NCI-H1092 (cell line): ENCODE data around the gene DIAPH1.

Source experiments
- DNase-seq: peaks from one replicate; lab custom pipeline; 2025; lab: John Stamatoyannopoulos, UW

DIAPH1 gene

DNA sequence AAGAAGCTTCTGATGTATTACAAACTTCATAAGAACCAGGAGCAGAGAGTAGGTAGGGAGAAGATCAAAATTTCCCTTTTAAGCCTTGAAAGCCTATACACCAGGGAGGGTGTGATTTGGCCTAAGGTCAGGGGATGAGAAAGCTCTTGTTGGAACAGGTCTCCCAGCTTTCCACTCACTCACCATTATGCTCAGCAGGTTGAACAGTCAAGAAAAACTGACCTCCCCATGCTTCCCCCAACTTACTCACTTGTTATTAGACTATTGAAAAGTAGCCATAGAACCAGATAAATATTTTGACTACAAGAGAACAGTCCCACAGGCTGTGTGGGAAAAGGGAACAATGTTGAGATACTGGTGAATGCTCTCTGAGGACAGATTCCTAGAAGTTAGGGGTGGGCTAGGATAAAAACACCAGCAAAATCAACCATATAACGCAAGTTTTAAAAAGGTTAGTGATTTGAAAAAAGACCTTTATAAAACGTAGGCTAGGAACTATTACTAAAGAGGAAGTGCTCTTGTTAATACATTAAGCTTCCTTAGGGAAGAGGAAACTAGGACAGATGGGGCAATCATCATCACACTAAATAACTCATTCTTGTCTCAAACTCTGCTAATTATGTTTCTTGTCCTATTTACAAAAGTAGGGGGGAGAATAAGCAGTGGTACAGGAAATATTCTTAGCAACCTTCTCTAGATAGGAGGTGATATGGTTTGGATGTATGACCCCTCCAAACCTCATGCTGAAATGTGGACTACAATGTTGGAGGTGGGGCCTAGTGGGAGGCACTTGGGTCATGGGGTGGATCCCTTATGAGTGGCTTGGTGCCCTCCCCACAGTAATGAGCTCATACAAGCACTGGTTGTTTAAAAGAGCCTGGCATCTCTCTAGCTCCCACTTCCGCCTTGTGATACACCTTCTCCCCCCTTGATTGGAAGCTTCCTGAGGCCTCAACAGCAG, 98.9 kb downstream of the DIAPH1 start:
- DNase-seq = no peak

DNA sequence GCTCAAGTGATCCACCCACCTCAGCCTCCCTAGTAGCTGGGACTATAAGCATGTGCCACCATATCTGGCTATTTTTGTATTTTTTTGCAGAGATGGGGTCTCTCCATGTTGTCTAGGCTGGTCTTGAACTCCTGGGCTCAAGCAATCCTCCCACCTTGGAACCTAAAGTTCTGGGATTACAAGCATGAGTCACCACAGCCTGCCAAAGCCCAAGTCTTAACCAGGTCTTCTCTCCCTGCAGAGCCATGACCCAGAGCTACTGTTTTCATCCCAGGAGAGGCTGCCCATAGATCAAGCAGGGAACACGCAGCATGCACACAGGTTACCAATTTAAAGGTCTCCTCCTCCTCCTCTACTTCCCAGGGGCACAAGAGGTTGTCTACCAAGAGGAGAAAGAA, 100.2 kb downstream of the DIAPH1 start:
- DNase-seq = no peak

GRCh38 chr5:141517880-141518617, 100.8 kb downstream of the DIAPH1 start:
- no peak for DNase-seq

GRCh38 chr5:141517312-141517711, 101.5 kb downstream of the DIAPH1 start:
- DNase-seq = no peak

DNA sequence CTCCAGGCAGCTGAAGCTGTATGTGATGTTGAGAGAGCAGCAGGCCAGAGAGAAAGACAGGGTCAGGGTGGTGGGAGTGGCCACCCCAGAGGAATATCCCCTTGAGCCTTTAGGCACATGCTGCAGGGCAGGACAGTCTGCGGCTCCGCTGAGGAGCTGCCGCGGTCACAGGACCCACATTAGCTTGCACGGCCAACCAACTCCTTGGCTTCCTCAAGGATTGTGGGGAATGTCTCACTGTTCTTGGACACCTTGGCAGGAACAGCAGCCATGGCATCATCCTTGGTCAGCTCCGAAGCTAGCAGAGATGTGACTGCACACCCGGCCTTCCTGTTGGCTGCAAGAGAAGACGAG, 102.2 kb downstream of the DIAPH1 start:
- DNase-seq = no peak

DNA sequence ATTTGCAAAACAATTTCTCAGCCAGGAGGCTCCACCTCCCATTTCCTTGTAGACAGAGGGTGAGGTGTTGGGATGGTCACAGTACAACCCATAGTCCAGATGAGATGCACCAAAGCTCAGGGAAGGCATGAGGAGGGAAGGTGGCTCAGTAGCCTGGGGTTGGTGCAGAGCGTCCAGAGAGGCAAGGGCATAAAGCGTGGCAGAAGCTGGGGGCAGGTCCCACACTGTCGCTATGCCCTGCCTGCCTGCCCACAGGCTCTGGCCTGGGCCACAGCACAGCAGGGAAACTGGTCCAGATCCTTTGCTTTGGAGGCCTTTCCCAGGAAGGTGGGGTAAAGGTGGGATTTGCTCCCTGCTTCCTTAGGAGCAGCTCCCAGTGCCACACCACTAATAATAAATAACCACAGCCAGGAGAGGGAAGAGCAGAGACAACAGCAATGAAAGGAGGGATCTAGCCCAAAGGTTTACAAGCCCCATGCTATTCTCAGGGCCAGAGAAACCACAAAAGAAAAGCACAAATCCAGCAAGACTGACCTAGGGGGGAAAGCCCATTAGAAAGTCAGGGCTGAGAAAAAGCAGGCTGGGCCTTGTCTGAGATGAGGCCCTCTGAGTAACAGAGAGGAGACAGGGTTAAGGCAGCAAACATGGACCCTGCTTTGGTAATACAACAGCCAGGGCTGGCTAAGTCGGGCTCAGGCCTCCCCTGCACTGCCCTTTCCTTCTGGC, 102.7 kb downstream of the DIAPH1 start:
- no peak for DNase-seq

DNA sequence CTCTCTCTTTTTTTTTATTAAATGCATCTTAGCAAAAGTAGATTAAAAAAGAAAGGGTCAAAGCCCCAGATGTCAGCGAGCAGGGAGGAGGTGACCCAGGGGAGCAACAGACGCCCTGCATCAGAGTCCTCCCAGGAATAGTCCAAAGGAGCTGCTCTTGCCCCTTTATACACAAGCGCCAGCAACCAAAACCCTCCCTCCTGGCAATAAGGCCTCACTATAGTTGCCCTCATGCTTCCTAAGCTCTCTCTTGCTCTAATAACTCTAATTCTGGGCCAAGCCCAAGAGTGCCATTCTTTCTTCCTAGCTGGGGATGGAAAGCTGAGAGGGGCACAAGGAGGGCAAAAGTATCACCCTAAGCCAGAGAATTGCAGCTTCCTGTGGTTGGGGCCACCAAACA, 103.7 kb downstream of the DIAPH1 start:
- no peak for DNase-seq

DNA sequence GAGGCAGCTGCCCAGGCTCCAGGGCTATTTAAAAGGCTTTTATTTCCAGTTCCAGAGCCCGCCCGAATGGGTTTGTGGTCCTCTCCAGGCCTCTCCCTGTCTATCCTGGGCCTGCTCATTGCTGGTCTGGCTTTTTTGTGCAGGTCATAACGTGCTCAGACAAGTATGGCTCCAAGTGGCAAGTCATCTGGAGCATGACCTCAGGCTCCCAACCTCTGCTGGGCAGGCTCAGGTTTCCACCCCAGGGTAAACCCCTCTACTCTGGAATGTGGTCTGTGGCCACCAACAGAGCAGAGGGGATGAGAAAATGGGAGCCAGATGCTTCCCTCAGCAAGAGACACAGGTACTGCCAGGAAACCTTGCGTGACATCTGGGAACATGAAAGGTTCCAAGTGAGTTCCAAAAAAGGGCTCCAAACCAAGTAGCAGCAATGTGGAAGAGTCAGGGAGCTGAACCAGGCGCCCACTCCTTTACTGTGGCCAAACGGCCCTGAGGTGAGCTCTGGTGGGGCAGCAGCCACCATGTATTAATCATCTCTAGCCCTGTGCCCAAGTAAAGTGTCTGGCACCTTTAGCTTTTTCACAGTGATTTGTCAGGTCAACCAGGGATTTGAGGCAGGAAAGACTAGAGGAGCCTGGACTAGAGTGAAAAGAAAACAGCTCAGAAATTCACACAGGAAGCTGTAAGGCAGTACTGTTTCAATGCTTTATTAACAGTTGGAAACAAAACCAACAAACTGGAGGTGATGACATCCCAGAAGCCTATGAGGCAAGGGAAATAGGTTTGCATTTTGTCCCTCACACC, 104.3 kb downstream of the DIAPH1 start:
- DNase-seq = no peak

- DNase-seq = peak; percentile 23
Measured at GRCh38 chr5:141513627-141514329, 105.0 kb downstream of the DIAPH1 start.

DNA sequence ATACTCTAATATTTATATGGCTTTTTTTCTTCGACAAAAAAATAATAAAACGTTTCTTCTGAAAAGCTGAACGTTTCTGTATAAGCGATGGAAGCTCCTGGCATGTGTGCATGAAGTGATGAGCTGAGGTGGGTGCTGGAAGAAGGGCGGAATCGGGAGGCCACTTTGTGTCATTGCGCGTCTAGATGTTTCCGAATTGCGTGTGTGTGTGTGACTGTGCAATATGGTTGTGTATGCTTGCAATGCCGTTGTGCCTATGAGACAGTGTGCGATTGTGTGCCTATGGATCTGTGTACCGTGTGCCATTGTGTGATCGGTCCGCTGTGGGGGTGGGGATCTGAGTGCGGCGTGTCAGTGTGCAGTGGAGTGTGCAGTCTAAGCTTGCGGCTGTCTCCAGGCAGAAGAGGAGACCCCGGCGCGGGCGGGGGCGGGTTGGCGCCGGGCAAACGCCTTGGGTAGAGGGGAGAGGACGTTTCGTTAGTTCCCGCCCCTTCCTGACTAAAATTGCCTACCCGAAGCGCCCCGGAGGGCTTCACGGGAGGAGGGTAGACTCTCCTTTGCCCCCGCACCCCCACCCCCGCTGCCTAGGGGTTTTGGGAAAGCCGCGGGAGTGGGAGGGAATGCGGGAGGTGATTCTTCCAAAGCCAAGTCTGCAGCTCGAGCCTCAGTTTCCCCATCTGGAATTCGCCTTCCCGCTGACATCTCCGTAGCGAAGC, 105.7 kb downstream of the DIAPH1 start:
- DNase-seq = no peak

- peak; percentile 56 for DNase-seq
Measured at GRCh38 chr5:141512390-141512910, 106.3 kb downstream of the DIAPH1 start.

DNA sequence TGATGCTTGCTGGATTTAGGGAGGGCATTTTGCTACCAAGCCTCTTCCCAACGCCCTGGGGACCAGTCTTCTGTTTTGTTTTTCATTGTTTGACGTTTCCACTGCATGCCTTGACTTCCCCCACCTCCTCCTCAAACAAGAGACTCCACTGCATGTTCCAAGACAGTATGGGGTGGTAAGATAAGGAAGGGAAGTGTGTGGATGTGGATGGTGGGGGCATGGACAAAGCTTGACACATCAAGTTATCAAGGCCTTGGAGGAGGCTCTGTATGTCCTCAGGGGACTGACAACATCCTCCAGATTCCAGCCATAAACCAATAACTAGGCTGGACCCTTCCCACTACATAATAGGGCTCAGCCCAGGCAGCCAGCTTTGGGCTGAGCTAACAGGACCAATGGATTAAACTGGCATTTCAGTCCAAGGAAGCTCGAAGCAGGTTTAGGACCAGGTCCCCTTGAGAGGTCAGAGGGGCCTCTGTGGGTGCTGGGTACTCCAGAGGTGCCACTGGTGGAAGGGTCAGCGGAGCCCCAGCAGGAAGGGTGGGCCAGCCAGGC, 107.0 kb downstream of the DIAPH1 start:
- DNase-seq = no peak

GRCh38 chr5:141510850-141511601, 107.8 kb downstream of the DIAPH1 start:
- no peak for DNase-seq

- DNase-seq = no peak
Measured at GRCh38 chr5:141510160-141510559, 108.6 kb downstream of the DIAPH1 start.

- peak; percentile 28 for DNase-seq
Measured at GRCh38 chr5:141508798-141509611, 109.8 kb downstream of the DIAPH1 start.

GRCh38 chr5:141508440-141508797, 110.4 kb downstream of the DIAPH1 start:
- DNase-seq = no peak

- DNase-seq = no peak
Measured at GRCh38 chr5:141507387-141508091, 111.3 kb downstream of the DIAPH1 start.
